GM12892 (cell line): ENCODE data around the gene GYG1.

ENCODE experiments used
- DNase-seq: peaks from one replicate; pipeline ENCODE4 v3.0.0; 2011; ENCODE audit not compliant: insufficient read length
- FAIRE-seq: peaks from 2 replicates; lab custom pipeline; 2011; peaks lifted over from hg19 to GRCh38; lab: Jason Lieb, UNC
- POLR2A ChIP-seq: IDR thresholded peaks from 2 replicates; pipeline ENCODE4 v1.6.1; 2011; ENCODE audit warnings: low read depth, low read length, control low read depth
- POLR2AphosphoS5 ChIP-seq: IDR thresholded peaks from 2 replicates; pipeline ENCODE4 v1.6.1; 2011; ENCODE audit warnings: low read depth, low read length, control low read depth
- TAF1 ChIP-seq: IDR thresholded peaks from 2 replicates; pipeline ENCODE4 v1.6.1; 2011; ENCODE audit warnings: low read depth, mild to moderate bottlenecking, control low read depth, low read length, borderline replicate concordance

GYG1 gene

GRCh38 chr3:148992027-148992634, 791 bp downstream of the GYG1 start:
- no peak for TF ChIP-seq POLR2A
- peak; percentile 13 for DNase-seq
- FAIRE-seq = peak; percentile 83

- FAIRE-seq (no peak), DNase-seq (no peak)
- TF ChIP-seq POLR2AphosphoS5 = no peak
These were observed 1.4 kb downstream of the GYG1 start for GRCh38 chr3:148992635-148993255.

GRCh38 chr3:148997623-148998022, 6.3 kb downstream of the GYG1 start:
- no peak for DNase-seq
- FAIRE-seq = no peak
- TF ChIP-seq TAF1 (no peak), POLR2AphosphoS5 (no peak), POLR2A (no peak)

- TF ChIP-seq TAF1 = no peak
- DNase-seq = no peak
- FAIRE-seq = peak; percentile 5
These were observed 7.0 kb downstream of the GYG1 start for GRCh38 chr3:148998297-148998696.

- TF ChIP-seq POLR2A = no peak
- TF ChIP-seq TAF1 = no peak
- TF ChIP-seq POLR2AphosphoS5 = no peak
- DNase-seq (no peak), FAIRE-seq (peak; percentile 17)
These were observed 7.5 kb downstream of the GYG1 start for GRCh38 chr3:148998715-148999423.

- FAIRE-seq (peak; percentile 48), DNase-seq (no peak)
- TF ChIP-seq TAF1 (no peak), POLR2A (no peak), POLR2AphosphoS5 (no peak)
These were observed 8.5 kb downstream of the GYG1 start for GRCh38 chr3:148999806-149000205.

GRCh38 chr3:149000206-149000745, 8.9 kb downstream of the GYG1 start:
- DNase-seq (no peak), FAIRE-seq (no peak)
- TF ChIP-seq POLR2A = no peak
- no peak for TF ChIP-seq TAF1
- no peak for TF ChIP-seq POLR2AphosphoS5

GRCh38 chr3:149001727-149002126, 10.4 kb downstream of the GYG1 start:
- TF ChIP-seq TAF1 = no peak
- DNase-seq = no peak
- FAIRE-seq = no peak

- TF ChIP-seq POLR2A = no peak
- TF ChIP-seq TAF1 = no peak
- TF ChIP-seq POLR2AphosphoS5 = no peak
- peak; percentile 23 for DNase-seq
- peak; percentile 88 for FAIRE-seq
These were observed 12.4 kb downstream of the GYG1 start for GRCh38 chr3:149003653-149004305.

GRCh38 chr3:149004622-149005021, 13.3 kb downstream of the GYG1 start:
- DNase-seq (no peak), FAIRE-seq (no peak)
- TF ChIP-seq TAF1 (no peak), POLR2A (no peak), POLR2AphosphoS5 (no peak)

GRCh38 chr3:149005416-149005815, 14.1 kb downstream of the GYG1 start:
- no peak for DNase-seq

GRCh38 chr3:149007567-149008257, 16.4 kb downstream of the GYG1 start:
- DNase-seq (no peak), FAIRE-seq (no peak)
- TF ChIP-seq TAF1 = no peak
- TF ChIP-seq POLR2A = no peak
- TF ChIP-seq POLR2AphosphoS5 = no peak

More at GRCh38 chr3:149005416-149005815, 14.1 kb downstream of the GYG1 start:
- no peak for FAIRE-seq
- TF ChIP-seq POLR2AphosphoS5 (no peak), POLR2A (no peak), TAF1 (no peak)
